SH-SY5Y (cell line): ENCODE measurements around the gene ATP6V1G3.
A peak's percentile ranks its signal among the peaks of the same experiment; 100 is the strongest.

ENCODE experiments used
- GATA2 ChIP-seq: IDR thresholded peaks from 2 replicates; pipeline ENCODE4 v1.6.1; 2011; ENCODE audit warnings: mild to moderate bottlenecking, low read depth, low read length
- GATA3 ChIP-seq: IDR thresholded peaks from 2 replicates; pipeline ENCODE4 v1.6.1; 2011; ENCODE audit warnings: low read depth, mild to moderate bottlenecking, low read length, moderate library complexity

- TF ChIP-seq GATA2 (peak; percentile 32; the same call in 1 of the 2 replicates), GATA3 (no peak)
Measured at GRCh38 chr1:198530953-198531352, 9.5 kb downstream of the ATP6V1G3 start.
